GM21381 (cell line): ENCODE data around the gene CYP1B1.
A peak's percentile ranks its signal among the peaks of the same experiment; 100 is the strongest.

Source experiments
- ATAC-seq: cut with Tn5 transposase; IDR thresholded peaks from one replicate; pipeline ENCODE4 v1.9.1; 2021; ENCODE audit warnings: mild to moderate bottlenecking, moderate library complexity; ENCODE audit not compliant: unreplicated experiment

The CYP1B1 gene

GRCh38 chr2:38076710-38077430, 919 bp upstream of the CYP1B1 start:
- ATAC-seq: peak; percentile 43

- peak; percentile 51 for ATAC-seq
Observed at GRCh38 chr2:38076152-38076709, 280 bp upstream of the CYP1B1 start.

- no peak for ATAC-seq
Observed at GRCh38 chr2:38074764-38075506, 1.0 kb downstream of the CYP1B1 start.

- no peak for ATAC-seq
Observed at GRCh38 chr2:38074058-38074763, 1.7 kb downstream of the CYP1B1 start.

- no peak for ATAC-seq
Observed at GRCh38 chr2:38073211-38074057, 2.5 kb downstream of the CYP1B1 start.

- ATAC-seq: no peak
Observed at GRCh38 chr2:38070438-38070837, 5.5 kb downstream of the CYP1B1 start.

GRCh38 chr2:38068234-38068633, 7.7 kb downstream of the CYP1B1 start:
- no peak for ATAC-seq

GRCh38 chr2:38066421-38067115, 9.4 kb downstream of the CYP1B1 start:
- no peak for ATAC-seq

GRCh38 chr2:38065502-38066135, 10.3 kb downstream of the CYP1B1 start:
- ATAC-seq: no peak

GRCh38 chr2:38064801-38065501, 11.0 kb downstream of the CYP1B1 start:
- ATAC-seq: no peak

- no peak for ATAC-seq
Observed at GRCh38 chr2:38060236-38061018, 15.5 kb downstream of the CYP1B1 start.

- ATAC-seq: no peak
Observed at GRCh38 chr2:38057651-38058410, 18.1 kb downstream of the CYP1B1 start.

- no peak for ATAC-seq
Observed at GRCh38 chr2:38056216-38056615, 19.7 kb downstream of the CYP1B1 start.

GRCh38 chr2:38045811-38046210, 30.1 kb downstream of the CYP1B1 start:
- ATAC-seq: no peak

- ATAC-seq: no peak
Observed at GRCh38 chr2:38039121-38039910, 36.6 kb downstream of the CYP1B1 start.

- ATAC-seq: peak; percentile 2
Observed at GRCh38 chr2:38038682-38039081, 37.3 kb downstream of the CYP1B1 start.
